Astrocyte (in vitro differentiated cells and primary cell): ENCODE data around the gene CHST10. TPM values are rescaled to one million over a fixed set of nuclear protein-coding genes. Genes with fewer than 3 reads are reported as not detected.

Experiments used
- DNase-seq: peaks from one replicate; pipeline ENCODE4 v3.0.0-alpha.2; 2010; ENCODE audit warnings: low read depth
- FAIRE-seq: peaks from 2 replicates; lab custom pipeline; 2011; peaks lifted over from hg19 to GRCh38; lab: Jason Lieb, UNC
- H2AFZ ChIP-seq: 2 replicates; pipeline ENCODE4 v1.6.0; 2012; ENCODE audit warnings: low read depth, low read length, inconsistent platforms
- H3K27ac ChIP-seq: 2 replicates; pipeline ENCODE4 v1.5.1; 2011; ENCODE audit warnings: low read depth, low read length, inconsistent platforms
- H3K27me3 ChIP-seq: 2 replicates; pipeline ENCODE4 v1.6.0; 2011; ENCODE audit warnings: low read length, inconsistent platforms; ENCODE audit not compliant: insufficient read depth
- H3K36me3 ChIP-seq: 2 replicates; pipeline ENCODE4 v1.5.1; 2011; ENCODE audit warnings: low read length, inconsistent platforms; ENCODE audit not compliant: insufficient read depth
- H3K4me1 ChIP-seq: 2 replicates; pipeline ENCODE4 v1.5.1; 2011; ENCODE audit warnings: low read length, inconsistent platforms; ENCODE audit not compliant: insufficient read depth
- H3K4me2 ChIP-seq: 2 replicates; pipeline ENCODE4 v1.6.0; 2012; ENCODE audit warnings: low read length, inconsistent platforms
- H3K4me3 ChIP-seq: 2 replicates; pipeline ENCODE4 v1.5.1; 2011; ENCODE audit warnings: low read depth, mild to moderate bottlenecking, low read length, inconsistent platforms; ENCODE audit not compliant: insufficient read depth
- H3K79me2 ChIP-seq: 2 replicates; pipeline ENCODE4 v1.6.0; 2012; ENCODE audit warnings: mild to moderate bottlenecking, low read length, inconsistent platforms; ENCODE audit not compliant: insufficient read depth
- H3K9ac ChIP-seq: 2 replicates; pipeline ENCODE4 v1.6.0; 2012; ENCODE audit warnings: mild to moderate bottlenecking, low read length, inconsistent platforms
- H3K9me3 ChIP-seq: 2 replicates; pipeline ENCODE4 v1.5.1; 2012; ENCODE audit warnings: low read depth, mild to moderate bottlenecking, low read length, inconsistent platforms; ENCODE audit not compliant: insufficient read depth
- H4K20me1 ChIP-seq: 2 replicates; pipeline ENCODE4 v1.6.0; 2012; ENCODE audit warnings: low read length, inconsistent platforms; ENCODE audit not compliant: insufficient read depth
- H3K27ac Mint-ChIP-seq: one replicate; pipeline ENCODE4 v1.8.0; 2021; ENCODE audit warnings: mild to moderate bottlenecking, mixed read lengths; ENCODE audit not compliant: unreplicated experiment
- H3K27me3 Mint-ChIP-seq: one replicate; pipeline ENCODE4 v1.8.0; 2021; ENCODE audit warnings: low read depth, mixed read lengths; ENCODE audit not compliant: unreplicated experiment
- H3K36me3 Mint-ChIP-seq: one replicate; pipeline ENCODE4 v1.8.0; 2021; ENCODE audit warnings: low read depth, mixed read lengths; ENCODE audit not compliant: unreplicated experiment
- H3K4me1 Mint-ChIP-seq: one replicate; pipeline ENCODE4 v1.8.0; 2021; ENCODE audit warnings: low read depth, mixed read lengths; ENCODE audit not compliant: unreplicated experiment
- H3K4me3 Mint-ChIP-seq: one replicate; pipeline ENCODE4 v1.8.0; 2021; ENCODE audit warnings: mild to moderate bottlenecking, moderate library complexity, mixed read lengths; ENCODE audit not compliant: unreplicated experiment
- H3K9me3 Mint-ChIP-seq: one replicate; pipeline ENCODE4 v1.8.0; 2021; ENCODE audit warnings: mild to moderate bottlenecking, mixed read lengths; ENCODE audit not compliant: unreplicated experiment
- CTCF ChIP-seq: IDR thresholded peaks from 2 replicates; pipeline ENCODE4 v1.5.1; 2011; ENCODE audit warnings: low read depth, mild to moderate bottlenecking, inconsistent platforms, low read length, moderate library complexity; ENCODE audit not compliant: insufficient read depth
- EZH2 ChIP-seq: IDR thresholded peaks from 2 replicates; pipeline ENCODE4 v1.6.1; 2012; ENCODE audit warnings: mild to moderate bottlenecking, low read length, inconsistent platforms; ENCODE audit not compliant: insufficient read depth
- total RNA-seq: library from RNA; stranded (reverse); gene quantifications from 2 replicates; pipeline ENCODE4 v1.2.1, GENCODE V29; 2021

Gene CHST10
- total RNA-seq, 1 donor from 2014 or later = 12.7 TPM

- Histone ChIP-seq H3K79me2 (no peaks in the 10 kb centered on the region), H3K9ac (no peak overlapping the region), H3K36me3 (no peaks in the 10 kb centered on the region), H3K4me3 (no peak overlapping the region), H3K27ac (no peak overlapping the region), H3K9me3 (no peaks in the 10 kb centered on the region), H4K20me1 (no peaks in the 10 kb centered on the region), H2AFZ (no peak overlapping the region), H3K4me1 (no peaks in the 10 kb centered on the region), H3K4me2 (no peak overlapping the region), H3K27me3 (no peaks in the 10 kb centered on the region)
- TF ChIP-seq CTCF = no peak
- TF ChIP-seq EZH2 = no peak
- Mint-ChIP-seq H3K9me3 (no peaks in the 10 kb centered on the region), H3K27me3 (peaks cover 9% of the 10 kb centered on the region), H3K4me1 (no peaks in the 10 kb centered on the region), H3K36me3 (no peaks in the 10 kb centered on the region), H3K4me3 (no peak overlapping the region), H3K27ac (no peak overlapping the region)
- no peak for FAIRE-seq
- DNase-seq = peak; percentile 5
These were observed 6.2 kb upstream of the CHST10 start for GRCh38 chr2:100423631-100424030.

GRCh38 chr2:100422320-100423055 lies 5.0 kb upstream of the CHST10 start:
- Histone ChIP-seq H3K4me3 (no peak overlapping the region), H3K27ac (no peak overlapping the region), H3K9me3 (no peaks in the 10 kb centered on the region), H3K9ac (no peak overlapping the region), H3K36me3 (no peaks in the 10 kb centered on the region), H3K4me1 (no peaks in the 10 kb centered on the region), H3K79me2 (no peaks in the 10 kb centered on the region), H2AFZ (no peak overlapping the region), H4K20me1 (no peaks in the 10 kb centered on the region), H3K4me2 (no peak overlapping the region), H3K27me3 (no peaks in the 10 kb centered on the region)
- peaks cover 9% of the 10 kb centered on the region for H3K27me3 Mint-ChIP-seq
- no peak for FAIRE-seq
- peak; percentile 60 for TF ChIP-seq CTCF
- no peak for TF ChIP-seq EZH2
- H3K9me3 Mint-ChIP-seq = no peaks in the 10 kb centered on the region
- H3K27ac Mint-ChIP-seq = peak overlapping the region; percentile 21
- no peak overlapping the region for H3K4me3 Mint-ChIP-seq
- peak; percentile 10 for DNase-seq
- H3K36me3 Mint-ChIP-seq = no peaks in the 10 kb centered on the region
- no peaks in the 10 kb centered on the region for H3K4me1 Mint-ChIP-seq

- H3K79me2 ChIP-seq = peaks cover 20% of the 10 kb centered on the region
- no peak overlapping the region for H3K4me3 ChIP-seq
- H2AFZ ChIP-seq = no peak overlapping the region
- H3K27me3 ChIP-seq = no peaks in the 10 kb centered on the region
- no peak overlapping the region for H3K27ac Mint-ChIP-seq
- H3K4me1 ChIP-seq = no peaks in the 10 kb centered on the region
- no peaks in the 10 kb centered on the region for H3K4me1 Mint-ChIP-seq
- H3K36me3 Mint-ChIP-seq = no peaks in the 10 kb centered on the region
- H3K4me2 ChIP-seq = no peak overlapping the region
- no peak for FAIRE-seq
- TF ChIP-seq EZH2 = no peak
- TF ChIP-seq CTCF = no peak
- H3K27me3 Mint-ChIP-seq = no peaks in the 10 kb centered on the region
- no peaks in the 10 kb centered on the region for H3K9me3 ChIP-seq
- no peaks in the 10 kb centered on the region for H3K36me3 ChIP-seq
- DNase-seq = no peak
- no peak overlapping the region for H3K4me3 Mint-ChIP-seq
- no peaks in the 10 kb centered on the region for H3K9me3 Mint-ChIP-seq
- H3K9ac ChIP-seq = no peak overlapping the region
- peaks cover 12% of the 10 kb centered on the region for H4K20me1 ChIP-seq
- no peak overlapping the region for H3K27ac ChIP-seq
These were observed 2.4 kb upstream of the CHST10 start for GRCh38 chr2:100419915-100420314.
